SKM-1 treated with dmso at 0.1 percent for 144 hours (cell line): ENCODE data around the gene FBXL17.

ENCODE experiments used
- DNase-seq: peaks from one replicate; lab custom pipeline; 2025; ENCODE audit not compliant: unreplicated experiment; lab: John Stamatoyannopoulos, UW

FBXL17 gene

GRCh38 chr5:107826311-107827000 is 555.4 kb downstream of the FBXL17 start:
- DNase-seq: no peak

GRCh38 chr5:107824821-107825220 is 557.1 kb downstream of the FBXL17 start:
- DNase-seq: no peak

- no peak for DNase-seq
Observed at GRCh38 chr5:107821288-107821687, 560.6 kb downstream of the FBXL17 start.

GRCh38 chr5:107820429-107820828 is 561.5 kb downstream of the FBXL17 start:
- no peak for DNase-seq

GRCh38 chr5:107817951-107818350 is 563.9 kb downstream of the FBXL17 start:
- DNase-seq: no peak

GRCh38 chr5:107817436-107817835 is 564.5 kb downstream of the FBXL17 start:
- DNase-seq: no peak

GRCh38 chr5:107815109-107815508 is 566.8 kb downstream of the FBXL17 start:
- DNase-seq: no peak

GRCh38 chr5:107814183-107814827 is 567.6 kb downstream of the FBXL17 start:
- DNase-seq: no peak

- no peak for DNase-seq
Observed at GRCh38 chr5:107813559-107813958, 568.3 kb downstream of the FBXL17 start.

GRCh38 chr5:107812570-107813141 is 569.2 kb downstream of the FBXL17 start:
- no peak for DNase-seq

GRCh38 chr5:107809201-107810034 is 572.5 kb downstream of the FBXL17 start:
- no peak for DNase-seq
